GM18868 (cell line): ENCODE measurements around the gene IRAK3.

Experiments used
- ATAC-seq: cut with Tn5 transposase; IDR thresholded peaks from one replicate; pipeline ENCODE4 v1.9.1; 2021; ENCODE audit warnings: mild to moderate bottlenecking, moderate library complexity; ENCODE audit not compliant: unreplicated experiment

The IRAK3 gene

GRCh38 chr12:66188584-66189485 lies at the start of gene IRAK3:
TSS of gene IRAK3 (plus strand) at chr12:66189214. CDS start at chr12:66189300, 86 bp downstream.
- ATAC-seq, result peak; percentile 51

- ATAC-seq, result no peak
Measured at GRCh38 chr12:66139328-66139727, 49.7 kb upstream of the IRAK3 start.

GRCh38 chr12:66140731-66141130 lies 48.3 kb upstream of the IRAK3 start:
- no peak for ATAC-seq

GRCh38 chr12:66141299-66141698 lies 47.7 kb upstream of the IRAK3 start:
- ATAC-seq, result no peak

- no peak for ATAC-seq
Measured at GRCh38 chr12:66142826-66143225, 46.2 kb upstream of the IRAK3 start.

GRCh38 chr12:66143868-66144267 lies 45.1 kb upstream of the IRAK3 start:
- no peak for ATAC-seq

GRCh38 chr12:66144791-66145754 lies 43.9 kb upstream of the IRAK3 start:
- ATAC-seq, result peak; percentile 58

GRCh38 chr12:66149702-66150398 lies 39.2 kb upstream of the IRAK3 start:
- ATAC-seq, result no peak

- no peak for ATAC-seq
Measured at GRCh38 chr12:66152732-66153131, 36.3 kb upstream of the IRAK3 start.

GRCh38 chr12:66154776-66155175 lies 34.2 kb upstream of the IRAK3 start:
- ATAC-seq, result no peak

- ATAC-seq, result no peak
Measured at GRCh38 chr12:66156654-66157053, 32.4 kb upstream of the IRAK3 start.

GRCh38 chr12:66159123-66159522 lies 29.9 kb upstream of the IRAK3 start:
- ATAC-seq, result no peak

- no peak for ATAC-seq
Measured at GRCh38 chr12:66160704-66161103, 28.3 kb upstream of the IRAK3 start.

GRCh38 chr12:66162701-66163100 lies 26.3 kb upstream of the IRAK3 start:
- no peak for ATAC-seq

GRCh38 chr12:66163289-66163688 lies 25.7 kb upstream of the IRAK3 start:
- ATAC-seq, result no peak

GRCh38 chr12:66164349-66164821 lies 24.6 kb upstream of the IRAK3 start:
- no peak for ATAC-seq

- ATAC-seq, result no peak
Measured at GRCh38 chr12:66165141-66165540, 23.9 kb upstream of the IRAK3 start.

- ATAC-seq, result no peak
Measured at GRCh38 chr12:66166561-66166960, 22.5 kb upstream of the IRAK3 start.

GRCh38 chr12:66168410-66168809 lies 20.6 kb upstream of the IRAK3 start:
- no peak for ATAC-seq

- peak; percentile 78 for ATAC-seq
Measured at GRCh38 chr12:66169221-66170170, 19.5 kb upstream of the IRAK3 start, which contains the start of gene TMBIM4. TSS of gene TMBIM4 (minus strand) at chr12:66169996. CDS start at chr12:66169951, 45 bp downstream.
